Stimulated activated CD4-positive, alpha-beta T cell treated with anti-CD3 and anti-CD28 coated beads, TNF-alpha, amount 100 ng/mL, for 1 hour (primary cell): Measurements from ENCODE around the gene REV3L.
"Not testable (repeated sequence)": the region's sequence is repeated elsewhere in the genome, so short reads cannot be mapped to it uniquely, and the experiment has no call there.

Experiments used
- DNase-seq, 3 donors: peaks; one replicate each; pipeline ENCODE4 v3.0.0-alpha.2; 2020; ENCODE audit warnings: low read depth in 3 of 3, low spot score in 1 of 3

REV3L gene

GRCh38 chr6:111379831-111380230, 103.2 kb downstream of the REV3L start:
- DNase-seq: no peak

- no peak for DNase-seq
Observed at GRCh38 chr6:111379302-111379701, 103.7 kb downstream of the REV3L start.

GRCh38 chr6:111377558-111378120, 105.4 kb downstream of the REV3L start:
- DNase-seq: no peak

GRCh38 chr6:111367393-111368088, 115.5 kb downstream of the REV3L start:
- no peak for DNase-seq

- no peak for DNase-seq
Observed at GRCh38 chr6:111361648-111362047, 121.4 kb downstream of the REV3L start.

GRCh38 chr6:111358454-111358853, 124.6 kb downstream of the REV3L start:
- DNase-seq: no peak

- DNase-seq: no peak
Observed at GRCh38 chr6:111357705-111358104, 125.3 kb downstream of the REV3L start.

GRCh38 chr6:111356551-111356950, 126.5 kb downstream of the REV3L start:
- no peak for DNase-seq

GRCh38 chr6:111354758-111355555, 128.1 kb downstream of the REV3L start:
- no peak for DNase-seq

- DNase-seq: no peak
Observed at GRCh38 chr6:111353912-111354462, 129.0 kb downstream of the REV3L start.

GRCh38 chr6:111347589-111347988, 135.4 kb downstream of the REV3L start:
- no peak for DNase-seq

- DNase-seq: no peak
Observed at GRCh38 chr6:111342913-111343312, 140.1 kb downstream of the REV3L start.

GRCh38 chr6:111339294-111339693, 143.7 kb downstream of the REV3L start:
- DNase-seq: no peak

- DNase-seq: no peak
Observed at GRCh38 chr6:111338843-111339242, 144.2 kb downstream of the REV3L start.

- DNase-seq: no peak
Observed at GRCh38 chr6:111337829-111338236, 145.2 kb downstream of the REV3L start.

GRCh38 chr6:111329882-111330633, 153.0 kb downstream of the REV3L start:
- DNase-seq: no peak

- DNase-seq: no peak
Observed at GRCh38 chr6:111326563-111326962, 156.5 kb downstream of the REV3L start.

- no peak for DNase-seq
Observed at GRCh38 chr6:111322145-111322544, 160.9 kb downstream of the REV3L start.

- not testable (repeated sequence) for DNase-seq
Observed at GRCh38 chr6:111307950-111308349, 175.1 kb downstream of the REV3L start.

- no peak for DNase-seq
Observed at GRCh38 chr6:111307275-111307858, 175.7 kb downstream of the REV3L start.
